WTC11 (cell line): Measurements from ENCODE around the gene CYP27B1. TPM values are rescaled to one million over a fixed set of nuclear protein-coding genes. Genes with fewer than 3 reads are reported as not detected.

Source experiments
- ATAC-seq: fragments of 200-7000 bp; cut with Tn5 transposase; 2 replicates; pipeline ENCODE4 v1.10.0; 2021; ENCODE audit warnings: mild to moderate bottlenecking, moderate library complexity
- CTCF ChIA-PET: fragments of 300-600 bp; sonication (Branson Sonifier 250); formaldehyde crosslinking; loops from one replicate; lab custom pipeline; 2021; ENCODE audit warnings: antibody characterized with exemption; lab: Charles Lee
- POLR2A ChIA-PET: fragments of 350-600 bp; sonication (Branson Sonifier 250); formaldehyde crosslinking; loops from one replicate; lab custom pipeline; 2021; ENCODE audit warnings: antibody characterized with exemption; lab: Charles Lee
- DNase-seq: peaks from one replicate; pipeline ENCODE4 v3.0.0; 2021; ENCODE audit warnings: low spot score
- H3K27ac Mint-ChIP-seq: 2 replicates; pipeline ENCODE4 v1.8.0; 2021; ENCODE audit warnings: mixed read lengths
- H3K27me3 Mint-ChIP-seq: 2 replicates; pipeline ENCODE4 v1.8.0; 2021; ENCODE audit warnings: low read depth, mild to moderate bottlenecking, moderate library complexity, mixed read lengths
- H3K36me3 Mint-ChIP-seq: 2 replicates; pipeline ENCODE4 v1.8.0; 2021; ENCODE audit warnings: mixed read lengths
- H3K4me1 Mint-ChIP-seq: 2 replicates; pipeline ENCODE4 v1.8.0; 2022; ENCODE audit warnings: mixed read lengths
- H3K4me3 Mint-ChIP-seq: 2 replicates; pipeline ENCODE4 v1.8.0; 2021; ENCODE audit warnings: mild to moderate bottlenecking, moderate library complexity, mixed read lengths
- H3K9me3 Mint-ChIP-seq: 2 replicates; pipeline ENCODE4 v1.8.0; 2021; ENCODE audit warnings: mixed read lengths
- ARID4B ChIP-seq: sonication (generic); formaldehyde crosslinking; IDR thresholded peaks from 2 replicates; pipeline ENCODE4 v1.8.0; 2023; ENCODE audit warnings: missing genetic modification reagents, mild to moderate bottlenecking, borderline replicate concordance
- CDX4 ChIP-seq: fragments of 250-450 bp; sonication (Bioruptor Pico); IDR thresholded peaks from 2 replicates; pipeline ENCODE4 v1.9.0; 2021; ENCODE audit warnings: moderate library complexity, mild to moderate bottlenecking, inconsistent platforms, borderline replicate concordance
- E2F5 ChIP-seq: sonication (generic); formaldehyde crosslinking; IDR thresholded peaks from 2 replicates; pipeline ENCODE4 v1.8.1; 2022; ENCODE audit warnings: mild to moderate bottlenecking, moderate library complexity, missing genetic modification reagents
- ETV6 ChIP-seq: sonication (generic); formaldehyde crosslinking; IDR thresholded peaks from 2 replicates; pipeline ENCODE4 v1.8.1; 2022; ENCODE audit warnings: mild to moderate bottlenecking, missing genetic modification reagents
- GTF2I ChIP-seq: fragments of 250-450 bp; sonication (Bioruptor Pico); conservative IDR thresholded peaks from 2 replicates; pipeline ENCODE4 v1.4.0; 2021; ENCODE audit warnings: mild to moderate bottlenecking
- HMGXB4 ChIP-seq: sonication (generic); formaldehyde crosslinking; IDR thresholded peaks from 2 replicates; pipeline ENCODE4 v1.8.1; 2023; ENCODE audit warnings: mild to moderate bottlenecking, moderate library complexity, missing genetic modification reagents
- MYBL2 ChIP-seq: sonication (generic); formaldehyde crosslinking; IDR thresholded peaks from 2 replicates; pipeline ENCODE4 v1.8.1; 2023; ENCODE audit warnings: mild to moderate bottlenecking, moderate library complexity, missing genetic modification reagents
- NFATC4 ChIP-seq: fragments of 250-450 bp; sonication (Bioruptor Pico); IDR thresholded peaks from 2 replicates; pipeline ENCODE4 v1.9.0; 2021; ENCODE audit warnings: mild to moderate bottlenecking
- RELA ChIP-seq: sonication (generic); formaldehyde crosslinking; IDR thresholded peaks from 2 replicates; pipeline ENCODE4 v1.8.1; 2022; ENCODE audit warnings: missing genetic modification reagents, mild to moderate bottlenecking, borderline replicate concordance
- SP1 ChIP-seq: sonication (generic); formaldehyde crosslinking; conservative IDR thresholded peaks from 2 replicates; pipeline ENCODE4 v1.8.1; 2022; ENCODE audit warnings: missing genetic modification reagents
- TEAD1 ChIP-seq: sonication (generic); formaldehyde crosslinking; IDR thresholded peaks from 2 replicates; pipeline ENCODE4 v1.8.0; 2022; ENCODE audit warnings: mild to moderate bottlenecking, missing genetic modification reagents
- TP53 ChIP-seq: sonication (generic); formaldehyde crosslinking; IDR thresholded peaks from 2 replicates; pipeline ENCODE4 v1.8.1; 2023; ENCODE audit warnings: mild to moderate bottlenecking, missing genetic modification reagents
- ZBTB21 ChIP-seq: sonication (generic); formaldehyde crosslinking; IDR thresholded peaks from 2 replicates; pipeline ENCODE4 v1.8.1; 2023; ENCODE audit warnings: mild to moderate bottlenecking, missing genetic modification reagents, borderline replicate concordance
- ZNF121 ChIP-seq: sonication (generic); formaldehyde crosslinking; IDR thresholded peaks from 2 replicates; pipeline ENCODE4 v1.8.0; 2023; ENCODE audit warnings: missing genetic modification reagents
- ZNF232 ChIP-seq: sonication (generic); formaldehyde crosslinking; IDR thresholded peaks from 2 replicates; pipeline ENCODE4 v1.8.0; 2022; ENCODE audit warnings: mild to moderate bottlenecking, missing genetic modification reagents
- ZNF281 ChIP-seq: sonication (generic); formaldehyde crosslinking; IDR thresholded peaks from 2 replicates; pipeline ENCODE4 v1.8.0; 2023; ENCODE audit warnings: mild to moderate bottlenecking, missing genetic modification reagents
- ZNF416 ChIP-seq: fragments of 250-450 bp; sonication (Bioruptor Pico); IDR thresholded peaks from 2 replicates; pipeline ENCODE4 v1.9.0; 2021; ENCODE audit warnings: mild to moderate bottlenecking, inconsistent platforms
- ZNF512 ChIP-seq: sonication (generic); formaldehyde crosslinking; IDR thresholded peaks from 2 replicates; pipeline ENCODE4 v1.8.1; 2022; ENCODE audit warnings: missing genetic modification reagents, borderline replicate concordance
- ZNF532 ChIP-seq: fragments of 250-450 bp; sonication (Bioruptor Pico); IDR thresholded peaks from 2 replicates; pipeline ENCODE4 v1.9.0; 2021; ENCODE audit warnings: mild to moderate bottlenecking, borderline replicate concordance
- total RNA-seq: library from RNA; stranded (reverse); gene quantifications from 3 replicates; pipeline ENCODE4 v1.2.3, GENCODE V29; 2021

Gene CYP27B1
- total RNA-seq, 1 experiment from 2014 or later, result 2.1 TPM

- no peak for TF ChIP-seq HMGXB4
- no peak for TF ChIP-seq E2F5
Observed at GRCh38 chr12:57802607-57803006, 35.7 kb upstream of the CYP27B1 start (continued).

- no peak overlapping the region for H3K4me3 Mint-ChIP-seq
- no peaks in the 10 kb centered on the region for H3K4me1 Mint-ChIP-seq
- CTCF ChIA-PET, result interaction anchor here (1.4 to 4.2 kb wide), 2 partner anchors 13 to 34 kb away, joined by 3 to 60 read pairs; partner anchors contain the start of gene CYP27B1
- H3K27ac Mint-ChIP-seq, result no peak overlapping the region
- peaks cover 13% of the 10 kb centered on the region for H3K36me3 Mint-ChIP-seq
- DNase-seq (no peak), ATAC-seq (no peak)
- POLR2A ChIA-PET, result interaction anchor here (0.7 to 1.0 kb wide), 2 partner anchors 45 to 1085 kb away, joined by 4 to 5 read pairs; no protein-coding TSS in a partner anchor
- no peaks in the 10 kb centered on the region for H3K9me3 Mint-ChIP-seq
- no peaks in the 10 kb centered on the region for H3K27me3 Mint-ChIP-seq
- TF ChIP-seq TEAD1 (CRISPR knock-in tag), result no peak
- no peak for TF ChIP-seq ZNF281
- no peak for TF ChIP-seq SP1 (CRISPR knock-in tag)
- TF ChIP-seq ZBTB21, result no peak
- no peak for TF ChIP-seq MYBL2 (CRISPR knock-in tag)
- no peak for TF ChIP-seq ZNF416 (CRISPR knock-in tag)
- TF ChIP-seq ZNF232, result no peak
- no peak for TF ChIP-seq NFATC4 (CRISPR knock-in tag)
- no peak for TF ChIP-seq ZNF532 (CRISPR knock-in tag)
- no peak for TF ChIP-seq ZNF512 (CRISPR knock-in tag)
- no peak for TF ChIP-seq CDX4 (CRISPR knock-in tag)
- TF ChIP-seq ARID4B (CRISPR knock-in tag), result no peak
- TF ChIP-seq GTF2I (CRISPR knock-in tag), result no peak
- no peak for TF ChIP-seq ZNF121 (CRISPR knock-in tag)
- no peak for TF ChIP-seq ETV6
- TF ChIP-seq TP53 (CRISPR knock-in tag), result no peak
- TF ChIP-seq RELA (CRISPR knock-in tag), result no peak
Observed at GRCh38 chr12:57800965-57801364, 34.1 kb upstream of the CYP27B1 start.
